HL-60 (cell line): Measurements from ENCODE around the gene FKRP.

ENCODE experiments used
- CTCF ChIP-seq: IDR thresholded peaks from one replicate; pipeline ENCODE4 v1.5.1; 2011; ENCODE audit warnings: low read length, control low read depth, inconsistent platforms; ENCODE audit not compliant: insufficient read depth
- POLR2AphosphoS5 ChIP-seq: IDR thresholded peaks from 2 replicates; pipeline ENCODE4 v1.6.1; 2012; ENCODE audit warnings: low read depth
- REST ChIP-seq: IDR thresholded peaks from 2 replicates; pipeline ENCODE4 v1.6.1; 2012; ENCODE audit warnings: low read depth; ENCODE audit not compliant: insufficient replicate concordance

GRCh38 chr19:46797881-46798280, 52.0 kb downstream of the FKRP start:
- no peak for TF ChIP-seq CTCF
- TF ChIP-seq REST, result no peak
- TF ChIP-seq POLR2AphosphoS5, result no peak
